Measurements from ENCODE around the gene NRCAM.

NRCAM gene

GRCh38 chr7:108257954-108258353 is 198.3 kb downstream of the NRCAM start:
- Histone ChIP-seq H3K27ac (ENCODE audit: low read length) (no peak overlapping the region), H3K36me3 (replicated peaks; ENCODE audit: low read depth, low read length) (peaks cover 32% of the 10 kb centered on the region), H4K20me1 (ENCODE audit: insufficient read depth, low read length) (peaks cover 5% of the 10 kb centered on the region), H2AFZ (ENCODE audit: low read depth, low read length) (no peak overlapping the region), H3K4me3 (ENCODE audit: low read length) (no peak overlapping the region), H3K9ac (ENCODE audit: low read length) (no peak overlapping the region), H3K9me3 (ENCODE audit: insufficient read depth, low read length) (no peaks in the 10 kb centered on the region), H3K4me1 (ENCODE audit: low read length) (no peaks in the 10 kb centered on the region), H3K79me2 (ENCODE audit: low read length) (peaks cover 45% of the 10 kb centered on the region), H3K4me2 (ENCODE audit: low read length) (no peak overlapping the region), H3K27me3 (ENCODE audit: low read depth, low read length) (no peaks in the 10 kb centered on the region)
- TF ChIP-seq EZH2phosphoT487 (IDR thresholded peaks at IDR 0.05; ENCODE audit: low read depth): no peak
- no peak for TF ChIP-seq CTCF (IDR thresholded peaks at IDR 0.05; ENCODE audit: low read depth, low read length)

- Histone ChIP-seq H3K4me3 (ENCODE audit: low read length) (no peak overlapping the region), H4K20me1 (ENCODE audit: insufficient read depth, low read length) (peaks cover 3% of the 10 kb centered on the region; the same call in 1 of the 2 replicates), H3K36me3 (replicated peaks; ENCODE audit: low read depth, low read length) (peaks cover 15% of the 10 kb centered on the region), H3K9ac (ENCODE audit: low read length) (no peak overlapping the region), H3K27ac (ENCODE audit: low read length) (no peak overlapping the region), H3K9me3 (ENCODE audit: insufficient read depth, low read length) (no peaks in the 10 kb centered on the region), H3K4me2 (ENCODE audit: low read length) (no peak overlapping the region), H3K4me1 (ENCODE audit: low read length) (no peaks in the 10 kb centered on the region), H2AFZ (ENCODE audit: low read depth, low read length) (no peak overlapping the region), H3K79me2 (ENCODE audit: low read length) (peaks cover 41% of the 10 kb centered on the region), H3K27me3 (ENCODE audit: low read depth, low read length) (no peaks in the 10 kb centered on the region)
- TF ChIP-seq EZH2phosphoT487 (IDR thresholded peaks at IDR 0.05; ENCODE audit: low read depth): no peak
- no peak for TF ChIP-seq CTCF (IDR thresholded peaks at IDR 0.05; ENCODE audit: low read depth, low read length)
These were observed 202.0 kb downstream of the NRCAM start for GRCh38 chr7:108254259-108254658.

- Histone ChIP-seq H3K4me2 (ENCODE audit: low read length) (no peak overlapping the region), H3K4me3 (ENCODE audit: low read length) (no peak overlapping the region), H3K27me3 (ENCODE audit: low read depth, low read length) (no peaks in the 10 kb centered on the region), H3K36me3 (replicated peaks; ENCODE audit: low read depth, low read length) (peaks cover 16% of the 10 kb centered on the region), H3K9me3 (ENCODE audit: insufficient read depth, low read length) (no peaks in the 10 kb centered on the region), H4K20me1 (ENCODE audit: insufficient read depth, low read length) (peaks cover 3% of the 10 kb centered on the region; the same call in 1 of the 2 replicates), H3K27ac (ENCODE audit: low read length) (no peak overlapping the region), H3K4me1 (ENCODE audit: low read length) (no peaks in the 10 kb centered on the region), H2AFZ (ENCODE audit: low read depth, low read length) (no peak overlapping the region), H3K79me2 (ENCODE audit: low read length) (peaks cover 46% of the 10 kb centered on the region), H3K9ac (ENCODE audit: low read length) (no peak overlapping the region)
- TF ChIP-seq CTCF (IDR thresholded peaks at IDR 0.05; ENCODE audit: low read depth, low read length): no peak
- TF ChIP-seq EZH2phosphoT487 (IDR thresholded peaks at IDR 0.05; ENCODE audit: low read depth): no peak
These were observed 202.8 kb downstream of the NRCAM start for GRCh38 chr7:108253275-108254044.

GRCh38 chr7:108252177-108252576 is 204.1 kb downstream of the NRCAM start:
- Histone ChIP-seq H3K27ac (ENCODE audit: low read length) (no peak overlapping the region), H3K4me3 (ENCODE audit: low read length) (no peak overlapping the region), H3K4me2 (ENCODE audit: low read length) (no peak overlapping the region), H3K36me3 (replicated peaks; ENCODE audit: low read depth, low read length) (peaks cover 11% of the 10 kb centered on the region), H4K20me1 (ENCODE audit: insufficient read depth, low read length) (peaks cover 4% of the 10 kb centered on the region; the same call in 1 of the 2 replicates), H3K9me3 (ENCODE audit: insufficient read depth, low read length) (no peaks in the 10 kb centered on the region), H3K27me3 (ENCODE audit: low read depth, low read length) (no peaks in the 10 kb centered on the region), H3K4me1 (ENCODE audit: low read length) (peaks cover 9% of the 10 kb centered on the region), H3K9ac (ENCODE audit: low read length) (no peak overlapping the region), H2AFZ (ENCODE audit: low read depth, low read length) (no peak overlapping the region), H3K79me2 (ENCODE audit: low read length) (peaks cover 48% of the 10 kb centered on the region)
- TF ChIP-seq EZH2phosphoT487 (IDR thresholded peaks at IDR 0.05; ENCODE audit: low read depth): no peak
- no peak for TF ChIP-seq CTCF (IDR thresholded peaks at IDR 0.05; ENCODE audit: low read depth, low read length)

Measured in OCI-LY3 (cell line).